SKM-1 treated with dmso at 0.1 percent for 144 hours (cell line): Measurements from ENCODE around the gene SUMF1.

Experiments used
- DNase-seq: peaks from one replicate; lab custom pipeline; 2025; ENCODE audit not compliant: unreplicated experiment; lab: John Stamatoyannopoulos, UW

Gene SUMF1

GRCh38 chr3:4394048-4394447 is 73.0 kb downstream of the SUMF1 start:
- no peak for DNase-seq

GRCh38 chr3:4392992-4393391 is 74.1 kb downstream of the SUMF1 start:
- DNase-seq = no peak

- DNase-seq = no peak
Observed at GRCh38 chr3:4387210-4388204, 79.6 kb downstream of the SUMF1 start.

DNA sequence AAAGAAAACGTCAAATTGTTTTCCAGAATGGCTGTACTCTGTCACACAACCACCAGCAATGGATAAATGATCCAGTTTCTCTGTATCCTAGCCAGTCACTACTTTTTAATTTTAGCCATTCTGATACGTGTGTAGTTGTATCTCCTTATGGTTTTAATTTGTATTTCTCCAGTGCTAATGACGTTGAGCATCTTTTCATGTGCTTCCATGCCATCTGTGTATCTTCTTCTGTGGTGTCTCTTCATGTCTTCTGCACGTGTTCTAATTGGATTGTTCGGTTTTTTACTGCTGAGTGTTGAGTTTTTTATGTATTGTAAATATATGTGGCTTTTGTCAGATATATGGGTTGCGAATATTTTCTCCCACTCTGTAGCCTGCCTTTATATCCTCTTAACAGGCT is 81.9 kb downstream of the SUMF1 start:
- no peak for DNase-seq

- DNase-seq = no peak
Observed at GRCh38 chr3:4380013-4380412, 87.1 kb downstream of the SUMF1 start.

DNA sequence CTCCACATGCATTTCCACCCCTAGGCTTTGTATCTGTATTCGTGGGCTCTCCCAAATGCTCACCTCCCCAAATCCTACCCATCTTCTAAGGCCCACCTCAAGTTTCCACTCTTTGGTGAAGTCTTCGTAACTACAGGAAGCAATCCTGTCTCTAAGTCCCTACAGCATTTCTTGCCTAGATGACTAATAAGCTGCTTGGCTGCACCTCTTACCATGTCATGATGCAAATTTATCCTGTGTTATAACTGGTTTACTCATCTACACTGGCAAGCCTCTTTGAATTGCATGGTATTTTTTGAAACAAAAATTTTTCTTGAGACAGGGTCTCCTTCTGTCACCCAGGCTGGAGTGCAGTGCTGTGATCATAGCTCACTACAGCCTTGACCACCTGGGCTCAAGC is 90.6 kb downstream of the SUMF1 start:
- DNase-seq = no peak

DNA sequence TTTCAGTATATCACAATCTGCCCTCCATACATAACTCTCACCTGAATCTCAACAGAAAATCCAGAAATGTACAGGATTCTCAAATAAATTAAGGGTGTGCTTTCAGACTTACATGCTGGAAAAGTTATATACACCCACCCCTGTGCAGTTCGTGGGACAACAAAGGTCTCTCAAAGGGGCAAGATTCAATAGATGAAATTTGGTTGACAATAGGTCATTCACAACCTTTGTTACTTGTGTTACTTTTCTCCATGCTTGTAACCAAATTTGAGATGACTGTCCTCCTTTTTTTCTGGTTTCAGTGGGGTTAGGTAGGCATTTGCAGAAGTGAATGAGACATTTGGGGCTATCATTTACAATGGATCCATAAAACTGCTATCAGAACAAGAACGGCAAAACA is 91.2 kb downstream of the SUMF1 start:
- DNase-seq = no peak

- DNase-seq = no peak
Observed at GRCh38 chr3:4373669-4374068, 93.4 kb downstream of the SUMF1 start.

DNA sequence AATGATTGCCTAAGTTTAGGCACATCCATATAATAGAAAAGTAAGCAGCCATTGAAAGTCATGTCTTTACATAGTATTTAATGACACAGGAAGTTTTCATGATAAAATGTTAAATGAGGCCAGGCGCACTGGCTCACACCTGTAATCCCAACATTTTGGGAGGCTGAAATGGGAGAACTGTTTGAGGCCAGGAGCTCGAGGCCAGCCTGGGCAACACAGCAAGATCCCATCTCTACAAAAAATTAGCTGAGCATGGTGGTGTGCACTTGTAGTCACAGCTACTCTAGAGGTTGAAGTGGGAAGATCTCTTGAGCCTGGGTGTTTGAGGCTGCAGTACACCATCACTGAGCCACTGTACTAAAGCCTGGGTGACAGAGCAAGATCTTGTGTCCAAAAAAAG is 104.5 kb downstream of the SUMF1 start:
- no peak for DNase-seq

- no peak for DNase-seq
Observed at GRCh38 chr3:4360817-4361216, 106.3 kb downstream of the SUMF1 start.

- no peak for DNase-seq
Observed at GRCh38 chr3:4359805-4360502, 107.1 kb downstream of the SUMF1 start.

DNA sequence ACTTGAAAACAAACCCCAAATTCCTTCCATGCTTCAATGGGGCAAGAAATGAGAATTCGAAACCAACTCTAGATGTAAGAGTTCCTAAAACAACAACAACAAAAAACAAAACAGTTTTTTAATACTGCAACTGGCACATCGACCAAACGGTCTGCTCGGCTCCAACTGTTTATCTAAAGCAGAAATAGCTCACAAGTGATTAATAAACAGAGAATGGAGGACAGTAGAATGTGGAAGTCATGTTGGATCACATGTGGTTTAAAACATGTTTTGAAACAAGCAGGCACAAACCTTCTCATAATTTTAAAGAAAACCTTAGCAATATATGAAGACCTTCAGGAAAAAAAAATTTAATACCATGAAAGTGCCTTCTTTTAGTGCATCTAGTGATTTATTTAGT is 108.8 kb downstream of the SUMF1 start:
- no peak for DNase-seq

DNA sequence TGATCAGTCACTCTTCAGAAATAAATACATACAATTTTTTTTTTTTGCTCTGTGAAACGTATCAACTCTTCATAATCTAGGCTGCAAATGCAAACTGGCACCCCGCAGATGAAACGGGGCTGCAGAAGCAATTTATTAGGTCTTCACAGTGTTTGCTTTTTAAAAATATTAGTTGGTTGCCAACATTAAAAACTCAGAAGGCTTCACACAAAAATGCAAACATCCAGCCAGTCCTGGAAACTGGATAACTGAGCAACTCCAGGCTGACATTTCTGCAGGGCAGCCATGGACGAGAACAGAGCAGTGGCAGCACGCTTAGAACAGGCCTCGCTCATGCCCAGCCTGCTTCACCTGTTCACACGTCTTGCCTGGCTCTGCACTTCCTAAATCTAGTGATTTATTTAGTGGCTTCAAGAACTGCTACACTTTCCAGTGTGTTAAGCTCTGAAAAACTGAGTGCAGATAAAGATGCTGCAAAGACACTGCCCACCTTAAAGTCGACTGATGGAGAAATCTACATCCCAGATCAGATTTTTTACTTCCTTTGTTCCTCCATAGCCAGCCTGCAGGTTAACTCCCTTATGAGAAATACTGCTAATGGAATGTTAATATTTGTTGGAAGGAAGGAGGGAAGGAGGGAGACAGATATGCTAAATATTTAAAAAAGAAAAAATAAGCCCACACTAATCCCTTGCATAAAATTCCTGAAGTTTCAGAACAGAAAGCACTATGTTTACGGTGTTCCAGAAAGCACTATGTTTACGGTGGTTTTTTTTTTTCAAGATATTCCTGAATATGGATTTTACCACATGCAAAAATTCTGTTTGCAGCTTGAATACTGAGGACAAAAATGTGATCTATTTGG is 110.3 kb downstream of the SUMF1 start:
- no peak for DNase-seq

DNA sequence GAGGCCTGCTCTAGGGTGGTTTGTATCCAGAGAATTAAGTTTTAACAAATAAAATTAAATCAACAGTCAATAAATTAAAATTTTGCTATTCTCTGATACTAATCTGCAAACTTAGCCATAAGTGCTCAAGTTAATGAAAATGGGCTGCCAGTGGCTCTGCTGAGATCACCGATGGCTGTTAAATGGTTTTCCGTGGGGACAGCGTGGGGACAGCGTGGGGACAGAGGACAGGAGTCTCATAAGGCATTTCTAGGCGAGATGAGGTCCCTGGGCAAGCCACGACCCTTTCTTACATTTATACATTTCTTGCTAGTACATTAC is 110.9 kb downstream of the SUMF1 start:
- no peak for DNase-seq

DNA sequence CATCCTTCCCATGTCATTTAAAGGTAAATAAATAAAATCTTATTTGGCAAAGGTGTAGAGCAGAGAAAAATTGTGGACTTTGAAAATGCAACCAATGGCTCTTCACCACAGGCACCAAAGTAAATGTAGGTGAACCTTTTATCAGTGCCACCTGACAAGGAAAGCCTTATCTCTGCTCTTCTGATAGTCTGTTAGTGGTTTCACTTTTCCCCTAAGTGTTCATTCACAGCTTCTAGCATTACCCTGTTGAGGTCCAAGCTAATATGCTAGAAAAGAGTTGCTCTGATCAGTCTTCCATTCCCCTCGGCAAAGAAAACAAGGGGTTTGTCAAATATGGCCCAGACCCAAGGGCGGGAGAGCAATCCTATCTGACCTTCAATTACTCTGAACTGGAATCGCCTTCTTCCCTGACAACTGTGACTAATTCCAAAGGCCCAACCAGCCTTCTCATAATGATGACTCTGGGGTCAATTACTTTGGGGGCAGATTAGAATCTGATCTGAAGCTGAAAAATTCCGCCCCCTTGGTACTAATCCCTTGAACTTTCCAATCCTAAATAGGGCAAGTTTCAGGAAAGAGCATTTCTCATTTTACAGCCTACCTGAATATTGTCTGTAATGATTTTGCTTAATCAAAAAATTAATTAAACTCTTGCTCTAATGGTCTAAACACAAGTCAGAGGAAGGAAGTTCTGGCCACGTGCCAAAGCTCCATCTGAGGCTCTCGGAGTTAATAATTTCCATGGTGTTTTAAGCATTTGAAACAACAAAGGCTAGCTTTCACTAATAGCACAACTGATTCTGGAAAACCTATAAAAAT is 111.5 kb downstream of the SUMF1 start:
- no peak for DNase-seq

- no peak for DNase-seq
Observed at GRCh38 chr3:4351872-4352271, 115.2 kb downstream of the SUMF1 start.

DNA sequence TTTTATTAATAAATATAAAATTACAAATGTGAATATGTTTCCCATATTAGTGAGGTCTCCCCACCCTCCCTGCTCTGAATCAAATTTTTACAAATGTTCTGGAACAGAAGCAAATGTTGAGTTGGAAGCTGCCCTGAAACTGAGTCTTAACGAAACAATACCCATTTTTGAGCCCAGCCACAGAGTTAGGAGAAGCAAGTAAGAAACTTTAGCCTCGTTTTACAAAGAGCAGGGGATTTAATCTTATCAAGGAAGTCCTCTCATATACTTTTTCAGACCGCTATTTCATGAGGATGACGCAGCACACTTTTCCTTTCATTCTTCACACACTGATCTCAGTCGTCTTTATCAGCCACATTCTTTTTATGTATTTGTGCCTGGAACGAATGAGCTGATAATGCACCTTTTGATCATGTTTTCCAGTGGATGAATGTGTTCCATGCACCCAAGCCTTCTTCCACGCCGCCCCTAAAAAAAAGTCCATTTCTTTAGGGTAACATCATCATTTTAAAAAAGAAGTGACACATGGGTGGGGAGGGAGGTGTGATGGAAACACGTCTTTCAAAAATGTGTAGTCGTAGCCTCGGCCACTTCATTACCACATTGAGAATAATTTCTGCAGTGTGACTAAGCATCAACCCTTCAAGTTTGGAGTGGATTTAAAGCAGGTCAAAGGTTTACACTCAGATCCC is 115.8 kb downstream of the SUMF1 start:
- no peak for DNase-seq

DNA sequence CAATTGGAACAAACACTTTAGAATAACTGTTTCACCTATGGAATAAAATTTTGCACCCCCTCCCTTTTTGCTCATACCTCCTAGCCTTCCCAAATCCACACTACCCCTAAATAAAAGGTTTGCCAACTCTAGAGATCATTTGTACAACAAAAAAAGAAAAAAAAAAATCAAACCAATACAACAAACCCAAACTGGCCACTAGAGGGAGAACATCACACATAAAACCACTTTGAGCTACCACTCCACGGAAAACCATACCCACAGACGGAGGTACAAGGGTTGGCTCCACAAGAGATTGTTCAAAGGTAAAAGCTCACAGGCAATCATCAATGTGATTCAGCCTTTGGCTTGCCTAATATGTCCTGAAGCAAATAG is 116.3 kb downstream of the SUMF1 start:
- peak; percentile 44 for DNase-seq

DNA sequence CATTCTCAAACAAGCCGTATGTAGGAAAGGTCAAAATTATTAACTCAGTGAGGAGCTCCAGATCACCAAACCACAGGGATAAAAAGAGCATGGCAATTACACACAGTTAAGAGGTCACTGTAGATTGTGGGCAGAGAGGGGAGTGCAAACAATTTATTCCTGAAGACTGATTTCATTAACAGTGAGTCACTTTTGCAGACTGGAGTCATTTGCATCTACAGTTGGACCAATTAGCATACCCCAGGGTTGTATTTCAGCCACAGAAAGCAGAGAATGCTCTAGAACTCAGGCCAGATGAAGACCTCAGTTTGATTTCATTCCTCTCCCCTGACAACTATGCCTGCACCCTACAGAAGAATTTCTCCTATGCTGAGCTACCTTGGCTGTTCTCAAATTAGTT is 123.8 kb downstream of the SUMF1 start:
- no peak for DNase-seq

- DNase-seq = no peak
Observed at GRCh38 chr3:4341336-4341675, 125.8 kb downstream of the SUMF1 start.
